Psoas muscle (tissue), 8 donors: Measurements from ENCODE around the gene BCAR3. TPM values are rescaled to one million over a fixed set of nuclear protein-coding genes. Genes with fewer than 3 reads are reported as not detected.
A peak's percentile ranks its signal among the peaks of the same experiment; 100 is the strongest.

Experiments
- ATAC-seq, 4 donors: fragments of 200-7000 bp; cut with Tn5 transposase; one replicate each; pipeline ENCODE4 v1.9.1; 2020; ENCODE audit warnings: moderate library complexity in 3 of 4, mild to moderate bottlenecking in 2 of 4
- DNase-seq, 2 donors: peaks; one replicate each; pipeline ENCODE4 v3.0.0-alpha.2; 2020
- H3K27ac ChIP-seq: fragments of 200-600 bp; one replicate; pipeline ENCODE4 v1.8.0; 2022
- H3K27me3 ChIP-seq, 3 donors: fragments of 200-600 bp in 1 of 3; one replicate each; pipeline versions ENCODE4 v1.6.1 to v1.8.0; 2013 to 2022; ENCODE audit warnings: low read length in 2 of 3, mild to moderate bottlenecking in 2 of 3, moderate library complexity in 1 of 3; ENCODE audit not compliant: insufficient read depth in 3 of 3
- H3K36me3 ChIP-seq, 2 donors: fragments of 200-600 bp in 1 of 2; one replicate each; pipeline versions ENCODE4 v1.6.1 to v1.8.0; 2013 to 2022; ENCODE audit warnings: low read depth in 1 of 2, mild to moderate bottlenecking in 1 of 2, moderate library complexity in 1 of 2; ENCODE audit not compliant: insufficient read depth in 1 of 2
- H3K4me1 ChIP-seq: fragments of 200-600 bp; one replicate; pipeline ENCODE4 v1.8.0; 2022
- H3K4me3 ChIP-seq: fragments of 200-600 bp; one replicate; pipeline ENCODE4 v1.8.0; 2022; ENCODE audit warnings: mild to moderate bottlenecking
- H3K9me3 ChIP-seq: fragments of 200-600 bp; one replicate; pipeline ENCODE4 v1.8.0; 2022
- CTCF ChIP-seq: fragments of 200-600 bp; IDR thresholded peaks from one replicate; pipeline ENCODE4 v1.8.0; 2022; ENCODE audit warnings: antibody characterized with exemption
- WGBS, 3 donors: extraction: QIAGEN DNeasy Blood & Tissue Kit; methylation state at CpG; one replicate each; pipeline versions ENCODE4 v1.1.6 to v1.1.7; 2013; 5-methylcytosine and 5-hydroxymethylcytosine counted together
- intact Hi-C, 2 donors: fragments of 100-400 bp; cut with DNase I; formaldehyde crosslinking; loops; one replicate each; pipeline versions ENCODE4 v1.11.0 to v1.14.2; 2022
- polyA plus RNA-seq, 3 donors: library from polyadenylated mRNA; stranded (reverse); fragments of 200-250 nt; gene quantifications; one replicate each; pipeline ENCODE4 v1.2.3, GENCODE V29; 2013
- total RNA-seq, 4 donors: library from RNA; stranded (reverse); fragmentation: NEBNext Ultra II Directional in 2 of 4; extraction: Animal tissue kit (Norgen Biotek cat#: 25700) in 2 of 4; gene quantifications; one replicate each; pipeline versions ENCODE4 v1.2.1 to v1.2.4, GENCODE V29; 2021 to 2023
- donor health status: healthy with polysubstance abuse.
- donor health status: DM: no; HTN: no; CAD: no; lungs with moderate emphysema.
- donor health status: Bipolar disorder and iron deficiency.
- donor health status: healthy.
- donor health status: DM: yes; HTN: yes; CAD: no.
- donor health status: DM: no; HTN: no; CAD: no.
- donor health status: DM: no; HTN: no; CAD: no.
- donor health status: DM: yes; HTN: yes; CAD: no.

The BCAR3 gene
- total and polyA plus RNA-seq, 7 donors = 15.8 to 64.1 (median 18.4) TPM

DNA sequence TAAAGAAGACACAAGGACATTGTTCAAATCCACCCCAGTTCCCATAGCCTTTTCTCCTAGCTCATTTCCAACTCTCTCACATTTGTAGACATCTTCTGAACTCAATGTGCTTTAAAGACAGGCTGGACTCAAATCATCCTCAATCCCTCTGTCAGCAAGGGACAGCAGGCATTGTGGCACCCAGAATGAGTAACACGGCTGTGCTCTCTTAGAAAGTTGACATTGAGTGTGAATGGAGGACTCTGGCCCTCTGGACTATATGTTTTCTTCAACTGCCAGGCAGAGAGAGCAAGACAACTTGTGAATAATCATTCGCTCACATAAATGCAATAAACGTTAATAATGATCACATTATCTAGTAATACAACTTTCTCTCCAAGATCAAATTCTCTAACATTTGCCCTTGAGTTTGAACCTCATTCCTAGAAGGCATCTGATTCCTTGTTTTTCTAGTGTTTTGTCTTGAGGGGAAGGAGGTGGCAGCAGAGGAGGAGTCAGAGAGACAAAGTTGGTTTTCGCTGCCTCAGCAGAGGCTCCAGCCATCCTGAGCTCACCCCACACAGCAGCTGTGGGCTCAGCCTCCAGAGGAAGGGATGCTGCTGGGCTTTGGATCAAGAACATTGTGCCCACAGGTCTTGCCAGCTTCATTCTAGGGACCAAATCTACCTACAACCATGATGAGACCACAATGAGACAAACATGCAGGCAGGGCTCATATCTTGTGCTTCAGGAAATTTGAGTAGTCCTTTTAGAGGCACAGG lies 85.1 kb downstream of the BCAR3 start:
- peak overlapping the region; percentile 76 for H3K27ac ChIP-seq
- 50 to 53% (median 51%) methylated on average over 4 of the region's 4 CpGs for WGBS, 3 donors
- H3K27me3 ChIP-seq = no peaks in the 10 kb centered on the region
- no peaks in the 10 kb centered on the region for H3K36me3 ChIP-seq
- H3K4me3 ChIP-seq = no peak overlapping the region
- no peak for DNase-seq
- H3K9me3 ChIP-seq = no peaks in the 10 kb centered on the region
- peaks cover 96% of the 10 kb centered on the region for H3K4me1 ChIP-seq
- ATAC-seq = peak in 3 of 4 donors; percentile 51 to 58 (median 57)
- TF ChIP-seq CTCF = no peak
- intact Hi-C loops = no loop called here

GRCh38 chr1:93595743-93596142 lies 85.9 kb downstream of the BCAR3 start:
- DNase-seq = no peak
- intact Hi-C loops = no loop called here
- Histone ChIP-seq H3K27ac (peak overlapping the region; percentile 76), H3K9me3 (no peaks in the 10 kb centered on the region), H3K4me1 (peaks cover 93% of the 10 kb centered on the region), H3K4me3 (no peak overlapping the region), H3K27me3 (no peaks in the 10 kb centered on the region), H3K36me3 (peaks cover 0 to 1% of the 10 kb centered on the region in 2 donors)
- no peak for TF ChIP-seq CTCF
- ATAC-seq = no peak
- 53 to 66% (median 53%) methylated on average over 4 of the region's 4 CpGs for WGBS, 3 donors

GRCh38 chr1:93595266-93595665 lies 86.4 kb downstream of the BCAR3 start:
- TF ChIP-seq CTCF = no peak
- Histone ChIP-seq H3K27me3 (no peaks in the 10 kb centered on the region), H3K4me1 (peaks cover 88% of the 10 kb centered on the region), H3K36me3 (peaks cover 0 to 6% of the 10 kb centered on the region in 2 donors), H3K27ac (peak overlapping the region; percentile 76), H3K9me3 (no peaks in the 10 kb centered on the region), H3K4me3 (no peak overlapping the region)
- ATAC-seq (peak in 2 of 4 donors; percentile 12 to 41), DNase-seq (no peak)
- 30 to 44% (median 42%) methylated on average over 2 of the region's 2 CpGs for WGBS, 3 donors
- intact Hi-C loops = no loop called here

GRCh38 chr1:93594603-93594880 lies 87.1 kb downstream of the BCAR3 start:
- H3K36me3 ChIP-seq = peaks cover 0 to 13% of the 10 kb centered on the region in 2 donors
- H3K27ac ChIP-seq = peak overlapping the region; percentile 76
- no peak overlapping the region for H3K4me3 ChIP-seq
- no peaks in the 10 kb centered on the region for H3K27me3 ChIP-seq
- DNase-seq (no peak), ATAC-seq (no peak)
- TF ChIP-seq CTCF = no peak
- H3K4me1 ChIP-seq = peaks cover 81% of the 10 kb centered on the region
- no peaks in the 10 kb centered on the region for H3K9me3 ChIP-seq
- intact Hi-C loops = no loop called here
- 44 to 61% (median 58%) methylated on average over 1 of the region's 1 CpG for WGBS, 3 donors
